ENCODE measurements around the gene C1orf105.
"Not testable (repeated sequence)": the region's sequence is repeated elsewhere in the genome, so short reads cannot be mapped to it uniquely, and the experiment has no call there.

Gene C1orf105, protein sequence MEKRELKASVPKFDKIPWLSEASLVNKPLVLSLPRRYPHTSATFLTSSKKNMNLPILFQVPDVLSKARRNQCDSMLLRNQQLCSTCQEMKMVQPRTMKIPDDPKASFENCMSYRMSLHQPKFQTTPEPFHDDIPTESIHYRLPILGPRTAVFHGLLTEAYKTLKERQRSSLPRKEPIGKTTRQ

DNA sequence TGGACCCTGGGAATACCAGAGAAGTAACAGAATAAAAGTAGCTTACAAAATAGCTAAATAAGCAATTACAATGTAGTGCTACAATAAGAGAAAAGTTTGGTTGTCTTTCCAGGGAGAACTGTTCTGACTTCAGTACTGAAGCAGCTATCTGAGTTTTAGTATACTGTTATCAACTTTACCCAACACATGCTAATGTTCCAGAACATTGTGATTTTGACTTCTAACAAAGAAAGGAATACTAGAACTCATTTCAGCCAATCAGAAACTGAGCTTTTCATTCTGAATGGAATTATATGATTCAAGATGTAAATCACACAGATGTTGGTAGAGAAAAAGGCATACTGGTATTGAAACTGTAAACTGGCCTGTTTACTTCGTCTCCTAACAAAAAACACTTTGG, at the start of gene C1orf105:
TSS of gene C1orf105 (plus strand) at position 301 of the 400 bp plus-strand sequence. CDS start 201 bp downstream, outside the sequence.
- DNase-seq (ENCODE audit: low read depth) = no peak

DNA sequence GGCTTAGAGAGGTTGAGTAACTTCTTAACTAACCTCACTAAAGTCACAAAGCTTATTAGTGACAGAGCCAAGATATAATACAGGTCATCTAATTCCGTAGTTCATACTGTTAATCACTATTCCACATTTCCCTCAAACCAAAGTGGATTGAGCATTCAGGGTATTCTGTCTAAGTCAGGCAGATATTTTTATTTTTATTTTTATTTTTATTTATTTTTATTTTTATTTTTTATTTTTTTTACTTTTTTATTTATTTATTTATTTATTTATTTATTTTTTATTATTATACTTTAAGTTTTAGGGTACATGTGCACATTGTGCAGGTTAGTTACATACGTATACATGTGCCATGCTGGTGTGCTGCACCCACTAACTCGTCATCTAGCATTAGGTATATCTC, 48.8 kb upstream of the C1orf105 start:
- not testable (repeated sequence) for DNase-seq (ENCODE audit: low read depth)

DNA sequence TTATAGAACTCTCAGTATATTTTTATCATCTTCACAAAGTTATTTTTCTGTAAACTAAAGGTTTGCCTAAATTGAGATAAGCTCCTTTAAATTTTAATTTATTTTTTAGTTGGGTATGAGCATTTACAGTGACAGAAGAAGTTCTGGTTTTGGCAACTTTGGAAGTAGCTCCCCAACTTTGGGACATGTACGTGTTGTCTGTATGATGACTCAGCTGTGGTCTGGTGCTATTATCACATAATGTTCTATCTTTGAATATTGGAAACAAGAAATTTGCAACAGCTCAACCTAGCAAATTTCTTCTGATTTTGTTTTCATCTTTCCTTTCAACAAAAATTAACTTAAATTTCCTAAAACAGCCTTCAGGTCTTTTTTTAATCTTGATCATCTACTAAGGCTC, 46.6 kb upstream of the C1orf105 start:
- no peak for DNase-seq (ENCODE audit: low read depth)

DNA sequence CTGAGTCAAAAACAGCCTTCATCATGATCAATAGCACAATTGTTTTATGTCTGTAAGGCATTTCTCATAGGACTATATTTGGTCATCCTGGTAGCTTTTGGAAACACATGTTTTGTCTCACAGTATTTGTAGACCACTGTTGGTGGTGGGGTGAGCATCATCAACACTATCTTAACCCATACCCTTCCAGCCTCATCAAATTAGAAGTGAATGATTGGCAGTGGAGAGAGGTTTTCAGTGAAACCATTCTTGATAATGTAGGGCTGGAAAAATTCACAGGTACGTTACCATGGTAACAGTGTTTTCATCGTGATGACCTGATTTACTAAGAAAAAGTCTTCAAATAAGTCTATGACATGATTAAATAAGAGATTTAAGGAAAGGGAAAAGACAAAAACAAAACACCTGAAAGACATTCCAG, 45.3 kb upstream of the C1orf105 start:
- no peak for DNase-seq (ENCODE audit: low read depth)

DNA sequence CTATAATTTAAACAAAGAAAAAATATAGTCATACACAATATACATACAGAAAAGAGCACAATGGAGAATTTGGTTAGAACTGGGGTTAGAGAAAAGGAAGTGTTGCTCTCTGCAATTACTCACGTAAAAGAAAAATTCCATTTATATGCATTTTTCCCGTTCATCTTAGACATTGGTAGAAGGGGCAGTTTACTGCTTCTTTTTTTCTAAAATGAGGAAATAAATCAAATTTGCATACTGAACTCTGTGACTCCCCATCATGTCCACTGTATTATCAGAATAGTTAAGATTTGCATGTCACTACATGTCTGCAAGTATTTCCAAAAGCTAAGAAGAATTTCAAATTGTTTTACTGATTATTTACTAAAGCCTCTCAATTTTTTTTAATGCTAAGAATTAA, 44.1 kb upstream of the C1orf105 start:
- no peak for DNase-seq (ENCODE audit: low read depth)

DNA sequence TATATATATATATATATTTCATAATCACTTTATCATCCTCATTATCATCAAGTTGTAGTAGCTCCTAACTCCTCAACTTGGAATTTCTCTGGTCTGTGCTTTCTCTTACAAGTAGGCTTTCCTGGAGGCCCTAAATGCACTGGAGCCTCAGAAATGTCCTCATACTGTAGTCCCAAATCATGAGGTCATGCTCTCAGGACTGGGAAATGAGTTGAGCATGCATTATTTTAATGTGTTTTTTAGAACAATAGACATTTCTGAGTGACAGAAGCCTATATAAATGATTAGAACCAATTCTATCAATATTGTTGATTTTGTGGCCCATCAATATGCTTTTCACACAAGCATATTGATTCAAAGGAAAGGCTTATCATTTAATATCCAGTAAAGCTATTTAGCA, 42.9 kb upstream of the C1orf105 start:
- DNase-seq (ENCODE audit: low read depth) = no peak

DNA sequence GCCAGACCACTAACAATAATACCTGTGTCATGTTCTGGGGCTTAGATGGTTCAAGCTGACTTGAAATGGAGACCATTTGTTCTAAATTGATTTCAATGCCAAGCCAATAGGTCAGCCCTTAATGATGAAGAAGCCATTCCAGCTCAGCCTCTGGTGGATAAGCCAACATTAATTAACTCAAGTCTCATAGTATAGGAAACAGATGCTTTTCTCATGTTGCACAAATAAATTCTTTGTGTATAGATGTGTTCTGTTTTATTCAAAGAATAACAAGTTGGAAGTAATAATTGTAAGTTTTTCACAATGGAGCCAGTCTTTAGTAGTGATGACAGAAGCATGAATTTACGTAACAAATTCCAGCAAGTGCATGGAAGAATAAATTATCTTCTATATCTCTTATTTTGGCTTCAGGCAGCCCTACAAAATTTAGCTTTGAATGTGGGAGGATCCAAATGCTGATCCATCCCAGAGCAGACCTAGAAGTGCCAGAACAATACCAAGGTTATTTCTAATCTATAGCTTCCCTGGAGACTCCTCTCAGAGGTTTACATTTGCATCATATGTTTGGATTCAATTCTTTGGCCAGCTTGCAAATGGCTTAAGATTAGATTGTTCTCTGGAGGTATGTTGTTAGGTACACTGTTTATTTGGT, 42.2 kb upstream of the C1orf105 start:
- no peak for DNase-seq (ENCODE audit: low read depth)

DNA sequence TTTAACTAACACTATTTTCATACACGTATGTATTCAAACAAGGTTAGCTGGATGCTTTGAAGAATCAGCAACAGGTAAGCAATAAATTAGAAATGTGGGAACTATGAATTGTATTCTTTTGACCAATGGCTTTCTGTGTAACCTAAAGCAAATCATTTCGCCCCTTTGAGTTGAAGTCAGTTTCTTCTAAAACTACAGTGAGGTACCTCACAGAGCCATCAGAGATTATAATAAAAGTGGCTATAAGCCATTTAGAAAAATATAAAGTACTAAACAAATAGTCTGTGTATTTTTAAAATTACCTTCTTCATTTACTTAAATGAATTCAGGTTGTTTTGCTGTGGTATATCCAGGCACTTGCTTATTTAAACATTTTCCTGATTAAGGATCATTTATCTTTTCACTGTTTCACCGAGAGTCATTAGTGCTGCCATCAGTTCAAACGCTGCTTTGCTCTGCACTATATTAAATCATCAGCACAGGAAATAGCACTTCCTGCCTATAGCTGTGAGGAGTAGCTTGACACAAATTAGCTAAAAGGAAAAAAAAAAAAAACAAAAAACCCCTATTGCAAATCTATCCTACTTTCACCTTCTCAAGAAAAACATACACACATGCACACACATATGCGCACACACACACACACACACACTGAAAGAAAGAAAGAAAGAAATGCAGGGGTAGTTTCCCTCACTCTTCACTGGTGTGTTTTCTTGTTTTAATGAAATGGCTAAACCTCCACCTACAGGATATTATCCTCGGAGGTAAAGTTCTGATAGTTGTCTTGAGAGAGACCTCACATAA, 39.8 kb upstream of the C1orf105 start:
- DNase-seq (ENCODE audit: low read depth) = peak; percentile 10

DNA sequence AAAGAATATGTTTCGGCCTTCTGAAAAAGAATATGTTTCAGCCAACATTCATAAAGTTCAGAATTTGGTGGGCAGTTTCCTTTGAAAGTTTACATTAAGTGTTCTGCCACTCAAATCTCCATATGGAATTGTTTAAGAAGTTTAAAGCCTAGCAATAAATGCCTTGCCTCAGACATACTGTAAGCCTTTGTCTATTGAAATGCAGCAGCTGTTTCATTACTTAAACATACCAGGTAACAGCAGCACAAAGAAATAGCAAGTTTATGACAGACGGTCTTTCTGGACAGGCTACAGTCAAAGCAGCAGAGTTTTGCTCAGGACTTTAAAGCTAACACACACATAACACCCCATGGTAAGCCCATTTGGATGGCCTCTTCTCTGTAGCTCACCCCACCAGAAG, 38.5 kb upstream of the C1orf105 start:
- no peak for DNase-seq (ENCODE audit: low read depth)

DNA sequence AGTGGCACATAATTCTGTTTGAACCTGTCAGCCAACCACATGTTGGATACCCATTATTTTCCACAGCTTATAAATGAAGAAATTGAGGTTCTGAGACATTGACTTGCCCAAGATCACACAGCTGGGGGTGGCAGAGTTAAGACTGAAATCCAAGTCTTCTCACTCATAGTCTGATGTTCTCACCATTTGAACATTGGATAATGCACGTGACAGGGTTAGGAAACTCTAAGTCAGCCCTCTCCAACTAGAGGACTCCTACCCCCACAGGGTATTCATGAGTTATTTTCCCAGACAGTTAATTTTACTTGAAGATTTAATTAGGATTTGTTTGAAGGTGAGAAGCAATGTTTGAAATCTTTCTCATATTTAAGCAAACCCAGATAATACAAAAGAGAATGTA, 38.1 kb upstream of the C1orf105 start:
- no peak for DNase-seq (ENCODE audit: low read depth)

DNA sequence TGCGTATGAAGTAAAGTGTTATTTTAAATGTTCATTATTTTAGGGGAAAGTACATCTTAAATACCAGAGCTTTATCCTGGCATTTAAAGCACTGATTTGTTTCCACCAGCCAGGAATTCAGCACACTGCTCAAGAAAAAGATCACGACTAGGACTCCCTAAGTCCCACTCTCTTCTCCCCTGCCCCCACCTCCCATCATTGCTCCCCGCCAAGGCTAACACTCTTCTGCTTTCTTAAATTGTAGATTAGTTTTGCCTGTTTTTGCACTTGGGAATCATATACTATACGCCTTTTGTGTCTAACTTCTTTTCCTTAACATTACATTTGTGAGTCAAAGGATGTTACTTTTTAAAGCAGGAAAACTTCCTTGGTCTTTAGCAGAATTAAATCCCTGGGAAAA, 37.5 kb upstream of the C1orf105 start:
- DNase-seq (ENCODE audit: low read depth) = no peak

DNA sequence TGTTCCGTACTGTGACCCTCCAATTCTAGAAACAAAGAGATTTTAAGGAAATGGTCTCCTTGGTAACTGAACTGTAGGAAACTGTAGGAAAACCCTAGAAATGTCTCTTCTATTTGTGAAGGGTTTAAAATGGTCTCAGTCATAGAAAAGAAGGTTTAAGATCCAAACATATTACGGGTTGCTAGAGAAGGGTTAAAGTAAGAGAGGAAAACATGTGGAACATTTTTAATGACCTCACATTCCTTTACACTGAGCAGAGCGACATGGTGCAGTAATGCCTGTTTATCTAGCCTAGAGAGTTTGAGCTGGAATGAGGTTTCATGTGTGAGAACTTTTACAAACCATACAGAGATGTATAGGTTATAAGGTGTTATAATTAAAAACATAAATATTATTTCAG, 36.9 kb upstream of the C1orf105 start:
- no peak for DNase-seq (ENCODE audit: low read depth)

DNA sequence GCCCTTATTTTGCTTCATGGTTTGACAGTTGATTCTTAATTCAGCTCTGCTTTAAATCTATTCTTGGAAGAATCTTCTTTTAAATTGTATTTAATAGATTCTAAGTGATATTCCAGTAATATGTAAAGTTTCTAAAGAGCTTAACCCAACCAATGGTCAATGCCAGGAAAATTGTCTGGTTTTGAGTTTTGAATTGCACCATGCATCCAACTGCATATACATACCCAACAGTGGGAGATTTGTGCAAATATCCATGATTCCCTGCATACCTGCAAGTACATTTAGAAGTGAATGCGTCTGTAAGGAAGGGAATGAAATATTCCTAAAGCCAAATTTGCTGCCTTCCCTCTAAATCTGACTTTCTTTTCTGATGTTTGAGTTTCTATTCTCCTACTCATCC, 35.8 kb upstream of the C1orf105 start:
- DNase-seq (ENCODE audit: low read depth) = no peak

DNA sequence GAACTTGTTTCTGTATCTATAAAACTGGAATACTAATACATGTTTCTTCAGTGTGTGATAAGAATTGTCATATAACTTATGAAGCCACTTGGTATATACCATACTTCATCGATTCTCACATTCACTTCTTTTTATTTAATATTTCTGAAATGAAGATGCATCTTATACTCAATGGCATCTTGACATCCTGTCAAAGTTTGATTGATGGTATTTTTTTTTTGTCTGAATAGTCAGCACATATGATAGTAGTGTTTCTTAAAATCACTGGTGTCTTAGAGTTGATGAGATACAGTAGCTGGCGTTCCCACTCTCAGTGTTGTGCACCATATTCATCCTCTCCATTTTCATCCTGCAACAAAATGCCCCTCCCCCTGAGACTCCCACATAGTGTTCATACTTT, 34.4 kb upstream of the C1orf105 start:
- no peak for DNase-seq (ENCODE audit: low read depth)

DNA sequence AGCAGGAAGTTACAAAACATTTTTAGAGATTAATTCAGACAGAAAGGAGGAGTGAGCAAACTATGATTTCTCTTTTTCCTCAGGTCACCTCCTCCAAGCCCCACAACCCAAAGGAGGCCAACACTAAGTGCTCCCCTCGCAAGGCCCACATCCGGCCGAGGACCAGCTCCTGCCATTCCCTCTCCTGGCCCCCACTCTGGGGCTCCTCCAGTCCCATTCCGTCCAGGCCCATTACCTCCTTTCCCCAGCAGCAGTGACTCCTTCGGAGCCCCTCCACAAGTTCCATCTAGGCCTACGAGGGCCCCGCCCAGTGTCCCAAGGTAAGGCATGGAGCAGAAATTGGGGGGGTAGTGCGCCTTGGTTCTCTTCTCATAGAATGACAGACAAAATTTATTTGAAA, 32.0 kb upstream of the C1orf105 start:
- DNase-seq (ENCODE audit: low read depth) = no peak

DNA sequence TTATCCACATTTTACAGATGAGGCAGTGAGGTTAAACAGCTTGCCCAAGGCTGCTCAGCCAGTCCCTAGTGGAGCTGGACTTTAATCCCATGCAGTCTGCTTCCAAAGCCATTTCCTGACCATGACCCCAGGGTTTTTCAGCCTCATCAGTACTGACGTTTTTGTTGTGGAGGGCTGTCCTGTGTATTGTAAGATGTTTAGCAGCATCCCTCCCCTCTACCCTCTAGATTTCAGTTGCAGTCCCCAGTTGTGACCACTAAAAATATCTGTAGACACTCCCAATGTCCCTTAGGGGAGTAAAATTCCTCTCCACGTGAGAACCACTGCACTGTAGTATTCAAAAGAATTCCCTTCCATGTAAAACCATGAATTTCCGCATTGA, 30.2 kb upstream of the C1orf105 start:
- no peak for DNase-seq (ENCODE audit: low read depth)

DNA sequence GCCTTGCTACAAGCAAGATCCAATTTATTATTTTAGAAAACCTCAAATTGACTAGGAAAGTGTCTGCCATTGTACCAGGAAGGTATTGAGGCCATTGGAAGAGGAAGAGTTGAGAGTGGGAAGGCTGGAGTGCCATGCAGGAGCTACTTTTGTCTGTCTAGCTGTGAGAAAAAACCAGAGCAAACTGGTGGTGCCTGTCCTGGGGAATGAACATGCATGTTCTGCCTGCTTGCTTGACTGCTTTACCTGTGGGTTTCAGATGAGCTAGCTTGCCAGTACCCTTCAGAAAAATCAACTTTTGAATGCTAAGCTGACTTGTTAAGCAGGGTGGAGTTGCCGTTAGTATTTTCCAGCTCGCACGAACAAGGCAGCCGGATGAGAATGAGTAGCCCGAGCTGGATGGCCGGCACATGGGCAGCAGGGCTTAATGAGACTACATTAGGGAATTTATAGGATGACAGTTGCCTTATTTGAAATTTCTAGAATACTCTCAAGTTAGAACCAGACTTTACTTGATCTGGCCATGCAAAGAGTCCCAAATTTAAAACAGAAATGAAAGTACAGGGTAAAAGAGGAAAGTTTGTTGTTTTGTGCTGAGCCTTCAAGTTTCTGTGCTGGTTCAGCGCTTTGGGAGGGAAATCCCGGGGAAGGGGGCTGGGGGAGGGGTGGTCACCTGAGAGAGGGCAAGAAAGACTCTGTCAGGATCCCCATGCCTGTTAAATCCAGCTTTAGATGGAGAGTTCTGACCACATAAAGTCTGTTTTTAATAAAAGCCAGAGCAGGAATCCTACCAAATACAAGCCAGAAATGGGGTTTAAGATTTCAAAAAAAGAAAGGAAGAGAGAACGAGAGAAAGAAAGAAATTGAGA, 29.6 kb upstream of the C1orf105 start:
- DNase-seq (ENCODE audit: low read depth) = no peak

DNA sequence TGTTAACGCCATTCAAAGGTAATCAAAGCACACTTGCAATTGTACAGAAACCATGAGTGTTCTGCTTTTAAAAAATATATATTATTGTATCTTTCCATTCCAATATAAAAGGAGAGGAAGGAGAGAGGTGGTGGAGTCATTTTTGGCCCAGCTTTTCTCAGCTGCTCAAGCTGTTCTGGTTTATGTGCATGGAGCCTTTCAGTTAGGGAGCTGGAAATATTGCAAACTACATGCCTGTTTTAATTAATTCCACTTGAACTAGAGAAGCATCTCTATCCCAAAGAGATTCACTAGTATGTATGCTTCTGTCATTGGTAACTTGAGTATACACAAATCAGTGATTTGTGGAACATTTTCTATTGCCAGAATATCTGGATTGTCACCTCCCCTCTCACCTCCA, 28.5 kb upstream of the C1orf105 start:
- no peak for DNase-seq (ENCODE audit: low read depth)

DNA sequence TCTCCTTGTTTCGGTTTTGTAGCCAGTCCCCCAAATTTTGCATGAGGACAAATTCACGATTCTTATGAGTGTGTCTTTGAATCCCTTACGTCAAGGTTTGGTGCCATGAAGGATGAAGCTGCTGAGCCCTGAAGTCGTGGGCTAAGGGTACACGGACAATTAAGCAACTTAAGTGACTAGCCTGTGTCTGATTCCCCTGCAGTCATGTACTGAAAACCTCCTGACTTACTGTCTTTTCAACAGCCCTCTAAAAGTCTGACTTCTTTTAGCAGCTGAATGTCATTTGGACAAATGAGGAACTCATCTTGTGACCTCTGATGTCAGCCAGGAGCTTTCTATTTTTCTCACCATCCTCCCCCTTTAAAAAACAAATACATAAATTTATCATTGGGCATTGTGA, 27.1 kb upstream of the C1orf105 start:
- DNase-seq (ENCODE audit: low read depth) = no peak

DNA sequence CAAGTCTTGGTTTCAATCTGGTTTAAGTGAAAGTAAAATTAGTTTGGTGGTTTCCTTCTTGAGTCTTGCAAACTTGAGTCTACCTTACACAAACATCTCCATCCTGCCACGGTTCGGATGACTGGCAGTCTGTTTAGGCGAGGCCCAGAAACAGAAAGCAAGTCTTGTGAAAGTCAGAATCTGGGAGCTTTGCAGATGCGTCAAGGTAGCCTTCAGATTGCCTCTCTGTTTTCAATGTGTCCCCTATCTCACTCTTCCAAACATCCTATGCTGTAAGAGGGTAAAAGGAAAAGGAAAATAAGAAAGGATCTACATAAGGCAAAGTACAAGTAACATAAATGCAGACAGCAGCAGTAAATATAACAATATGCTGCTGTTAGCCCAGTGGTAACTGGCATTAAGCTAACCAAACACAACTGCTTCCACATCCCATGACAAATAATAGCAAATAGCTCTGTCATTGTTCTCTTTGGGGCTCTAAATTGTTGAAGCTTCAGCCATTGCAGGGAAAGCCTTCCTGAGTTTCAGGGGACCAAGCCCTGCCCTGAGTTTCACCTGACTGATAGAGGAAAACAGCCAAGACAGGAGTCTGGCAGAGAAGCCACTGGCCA, 26.2 kb upstream of the C1orf105 start:
- DNase-seq (ENCODE audit: low read depth) = peak; percentile 34

DNA sequence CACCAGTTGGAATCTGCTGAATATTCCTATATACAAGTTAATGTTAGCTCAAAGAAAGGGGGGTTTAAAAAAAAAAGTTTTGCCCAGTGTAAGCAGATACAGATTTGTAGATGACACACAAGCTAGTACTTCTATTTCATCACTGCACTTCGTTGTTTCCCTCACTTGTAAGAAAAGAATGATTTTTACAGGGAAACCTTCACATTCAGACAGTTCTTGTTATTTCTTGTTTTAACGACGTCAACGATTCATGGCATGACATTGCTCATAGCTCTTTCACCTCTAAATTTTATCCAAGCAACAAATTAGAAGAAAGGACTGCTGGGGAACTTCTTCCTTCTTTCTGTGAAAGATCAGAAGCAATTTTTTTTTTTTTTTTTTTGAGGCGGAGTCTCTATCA, 25.7 kb upstream of the C1orf105 start:
- no peak for DNase-seq (ENCODE audit: low read depth)

DNA sequence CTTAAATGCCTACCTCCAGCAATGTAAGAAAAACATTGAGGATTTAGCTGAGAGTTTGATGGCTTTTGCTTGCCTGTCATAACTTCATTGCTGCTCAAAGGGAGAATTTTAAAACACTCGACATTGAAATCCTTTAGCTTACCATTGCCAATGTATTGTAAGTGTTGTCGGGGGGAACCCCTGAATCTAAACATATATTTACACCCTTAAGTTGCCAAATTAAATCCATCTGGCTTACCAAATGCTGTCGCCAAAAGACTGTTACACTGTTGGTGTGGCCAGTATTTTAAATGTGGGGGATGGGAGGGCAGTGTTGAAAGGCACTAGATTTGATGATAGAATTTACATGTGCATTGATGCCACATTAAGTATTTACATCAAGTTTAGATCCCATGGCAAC, 24.9 kb upstream of the C1orf105 start:
- no peak for DNase-seq (ENCODE audit: low read depth)

Measured in T-helper 22 cell (primary cell).